Heart left ventricle (tissue), 13 donors: ENCODE results near the gene FOXO6.

Source experiments
- CTCF ChIP-seq, 12 donors: fragments of 200-600 bp; sonication (generic) in 4 of 12; IDR thresholded peaks; one replicate each; pipeline versions ENCODE4 v1.5.0 to v1.8.0; 2018 to 2022; ENCODE audit warnings: antibody characterized with exemption in 12 of 12, mild to moderate bottlenecking in 5 of 12
- POLR2A ChIP-seq, 2 donors: fragments of 450-650 bp; IDR thresholded peaks; one replicate each; pipeline ENCODE4 v1.6.1; 2017; ENCODE audit warnings: antibody characterized with exemption in 2 of 2, mild to moderate bottlenecking in 2 of 2, moderate library complexity in 2 of 2
- donor health status: ischemic (EF 13 %, LVEDD 7.1; RV severe dilation, severe dysfunction).
- donor health status: DM: no; HTN: yes; CAD: no.
- donor health status: DM: no; HTN: no; CAD: no.
- donor health status: ischemic (EF 25% LVEDD 6.9; RV normal size, moderate dysfunction).
- donor health status: ischemic (EF 25% LVEDD 5.7; RV mildly dilated, moderate dysfunction).
- donor health status: ischemic (EF 35%, LVEDD 5.7; RV mildly dilated, moderate dysfunction).
- donor health status: nonischemic (EF 11% LVEDD 7.7; RV severe dilation, severe dysfunction).
- donor health status: DM: yes; HTN: yes; CAD: no.
- donor health status: PGD.
- donor health status: ischemic (EF 29% LVEDD 5.4; RV normal size, mild dysfunction).
- donor health status: nonischemic (EF 23%, LVEDD 6.1; RV moderate dilation, normal function).

GRCh38 chr1:41408691-41409090 lies 47.5 kb downstream of the FOXO6 start:
- TF ChIP-seq CTCF (IDR thresholded peaks at IDR 0.05) (no peak), POLR2A (IDR thresholded peaks at IDR 0.05) (no peak)
